ENCODE measurements around the gene ATXN2L.

DNA sequence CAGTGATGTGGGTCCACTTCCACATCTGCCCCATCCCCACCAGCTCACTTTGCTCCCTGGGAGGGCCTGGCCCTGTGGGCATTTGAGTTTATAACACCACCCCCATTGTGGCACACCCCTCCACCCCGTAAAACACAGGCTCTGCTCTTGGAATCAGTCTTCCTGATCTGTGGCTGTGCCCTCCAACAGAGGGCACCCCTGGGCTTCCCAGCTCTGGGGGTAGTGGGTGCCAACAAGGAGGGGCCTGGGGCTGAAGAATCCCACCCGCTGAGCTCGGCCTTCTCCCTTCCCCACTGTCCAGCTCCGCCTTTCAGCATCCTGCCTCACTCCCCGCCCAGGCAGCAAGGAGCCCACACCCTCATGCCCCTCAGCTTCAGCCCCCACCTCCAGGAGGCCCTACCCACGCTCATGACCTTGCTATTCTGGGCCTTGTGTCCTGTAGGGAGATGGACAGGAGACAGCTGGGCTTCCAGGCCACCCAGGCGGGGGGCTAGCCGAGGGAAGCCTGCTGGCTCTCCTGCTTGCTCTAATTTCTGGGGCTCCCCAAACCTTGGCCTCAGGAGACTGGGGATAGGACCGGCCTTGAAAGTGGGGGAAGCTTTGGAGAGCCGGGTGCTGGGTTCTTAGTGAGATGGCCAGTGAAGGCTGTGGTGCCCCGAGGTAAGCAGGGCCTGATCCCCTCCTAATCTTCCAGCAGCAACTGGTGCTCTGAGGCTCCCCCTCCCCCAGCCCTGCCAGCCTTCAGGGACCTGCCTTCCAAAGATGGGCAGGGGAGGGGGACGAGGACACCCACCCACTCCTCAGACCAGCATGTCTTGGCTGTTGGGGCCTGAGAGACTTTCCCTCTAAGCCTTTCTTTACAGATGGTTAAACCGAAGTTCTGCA lies 52.6 kb downstream of the ATXN2L start:
- TF ChIP-seq, protein P1, sequence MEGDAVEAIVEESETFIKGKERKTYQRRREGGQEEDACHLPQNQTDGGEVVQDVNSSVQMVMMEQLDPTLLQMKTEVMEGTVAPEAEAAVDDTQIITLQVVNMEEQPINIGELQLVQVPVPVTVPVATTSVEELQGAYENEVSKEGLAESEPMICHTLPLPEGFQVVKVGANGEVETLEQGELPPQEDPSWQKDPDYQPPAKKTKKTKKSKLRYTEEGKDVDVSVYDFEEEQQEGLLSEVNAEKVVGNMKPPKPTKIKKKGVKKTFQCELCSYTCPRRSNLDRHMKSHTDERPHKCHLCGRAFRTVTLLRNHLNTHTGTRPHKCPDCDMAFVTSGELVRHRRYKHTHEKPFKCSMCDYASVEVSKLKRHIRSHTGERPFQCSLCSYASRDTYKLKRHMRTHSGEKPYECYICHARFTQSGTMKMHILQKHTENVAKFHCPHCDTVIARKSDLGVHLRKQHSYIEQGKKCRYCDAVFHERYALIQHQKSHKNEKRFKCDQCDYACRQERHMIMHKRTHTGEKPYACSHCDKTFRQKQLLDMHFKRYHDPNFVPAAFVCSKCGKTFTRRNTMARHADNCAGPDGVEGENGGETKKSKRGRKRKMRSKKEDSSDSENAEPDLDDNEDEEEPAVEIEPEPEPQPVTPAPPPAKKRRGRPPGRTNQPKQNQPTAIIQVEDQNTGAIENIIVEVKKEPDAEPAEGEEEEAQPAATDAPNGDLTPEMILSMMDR (IDR thresholded peaks at IDR 0.05), result no peak
- TF ChIP-seq POLR2A (IDR thresholded peaks at IDR 0.05), result no peak
